Measurements from ENCODE around the gene DNAAF9. TPM values are rescaled to one million over a fixed set of nuclear protein-coding genes. Genes with fewer than 3 reads are reported as not detected.

DNAAF9 gene
- total and polyA plus RNA-seq, 2 of the 8 experiments (the other 6 are each of a cell fraction or from before 2014, with no cell fraction given), result 2.6 to 5.7 TPM

DNA sequence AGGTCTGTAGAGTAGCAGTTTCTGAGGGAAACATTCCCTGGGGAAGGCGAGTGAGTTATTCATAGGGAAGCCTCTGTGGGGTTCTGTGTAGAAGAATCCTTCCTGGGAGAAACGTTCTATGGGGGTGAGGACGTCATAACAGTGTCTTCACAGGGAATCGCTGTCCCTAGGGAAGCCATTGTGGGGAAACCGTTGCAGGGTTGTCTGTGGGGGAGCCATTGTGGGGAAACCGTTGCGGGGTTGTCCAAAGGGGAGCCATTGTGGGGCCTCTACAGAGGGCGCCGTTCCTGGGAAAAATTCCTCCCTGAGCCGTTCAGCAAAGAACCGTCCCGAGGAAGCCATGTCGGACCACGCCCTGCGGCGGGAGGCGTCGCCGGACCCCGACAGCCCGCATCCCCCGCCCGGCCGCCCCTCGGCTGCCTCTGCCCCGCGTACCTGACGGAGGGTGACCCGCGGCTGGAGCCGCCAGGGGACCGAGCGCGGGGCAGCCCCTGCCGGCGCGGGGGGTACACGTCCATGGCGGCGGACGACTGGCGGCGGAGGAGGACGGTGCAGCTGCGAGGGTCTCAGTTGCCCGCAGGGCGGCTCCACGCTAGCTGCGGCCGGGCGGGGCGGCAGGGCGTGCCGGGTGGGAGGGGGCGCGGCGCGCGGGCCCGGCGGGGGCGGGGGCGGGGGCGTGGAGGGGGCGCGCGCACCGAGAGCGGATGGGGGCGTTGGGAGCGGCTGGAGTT is at the start of gene DNAAF9 (continued):
- TF ChIP-seq SIN3A (conservative IDR thresholded peaks at IDR 0.05 in 1 of 2, IDR thresholded peaks at IDR 0.05 in 1 of 2; ENCODE audit: low read depth in 1 of 2, low read length in 2 of 2) (peak in 1 of 2 experiments; percentile 32; a peak in 1 of 4 replicates), POLR2AphosphoS5 (IDR thresholded peaks at IDR 0.05; ENCODE audit: low read depth, low read length) (no peak), RAD21 (IDR thresholded peaks at IDR 0.05 in 1 of 2, conservative IDR thresholded peaks at IDR 0.05 in 1 of 2; ENCODE audit: low read depth in 2 of 2, low read length in 2 of 2) (peak in 1 of 2 experiments; percentile 33; a peak in 2 of 4 replicates), TAF1 (IDR thresholded peaks at IDR 0.05; ENCODE audit: low read depth, low read length) (peak; percentile 51; the same call in 1 of the 2 replicates), CTBP2 (IDR thresholded peaks at IDR 0.05; ENCODE audit: borderline replicate concordance, insufficient read depth, insufficient read length, low read length) (peak; percentile 42), TEAD4 (IDR thresholded peaks at IDR 0.05; ENCODE audit: low read depth, low read length) (no peak), KDM4A (IDR thresholded peaks at IDR 0.05; ENCODE audit: low read depth, low read length, severe bottlenecking) (peak; percentile 38), EGR1 (IDR thresholded peaks at IDR 0.05; ENCODE audit: borderline replicate concordance, low read depth, low read length) (no peak), NRF1 (IDR thresholded peaks at IDR 0.05; ENCODE audit: low read depth, low read length) (no peak), GTF2F1 (IDR thresholded peaks at IDR 0.05; ENCODE audit: borderline replicate concordance, low read depth, low read length) (no peak), SP2 (IDR thresholded peaks at IDR 0.05; ENCODE audit: low read length) (no peak), MAX (IDR thresholded peaks at IDR 0.05) (0 out of 2 replicates have a peak, but pooled peaks have one; percentile 14), TAF7 (optimal IDR thresholded peaks at IDR 0.05; ENCODE audit: borderline replicate concordance, low read depth, low read length) (peak; percentile 50), ASH2L (IDR thresholded peaks at IDR 0.05; ENCODE audit: low read length) (peak; percentile 34)
- TF ChIP-seq, protein P1, sequence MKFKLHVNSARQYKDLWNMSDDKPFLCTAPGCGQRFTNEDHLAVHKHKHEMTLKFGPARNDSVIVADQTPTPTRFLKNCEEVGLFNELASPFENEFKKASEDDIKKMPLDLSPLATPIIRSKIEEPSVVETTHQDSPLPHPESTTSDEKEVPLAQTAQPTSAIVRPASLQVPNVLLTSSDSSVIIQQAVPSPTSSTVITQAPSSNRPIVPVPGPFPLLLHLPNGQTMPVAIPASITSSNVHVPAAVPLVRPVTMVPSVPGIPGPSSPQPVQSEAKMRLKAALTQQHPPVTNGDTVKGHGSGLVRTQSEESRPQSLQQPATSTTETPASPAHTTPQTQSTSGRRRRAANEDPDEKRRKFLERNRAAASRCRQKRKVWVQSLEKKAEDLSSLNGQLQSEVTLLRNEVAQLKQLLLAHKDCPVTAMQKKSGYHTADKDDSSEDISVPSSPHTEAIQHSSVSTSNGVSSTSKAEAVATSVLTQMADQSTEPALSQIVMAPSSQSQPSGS (IDR thresholded peaks at IDR 0.05; ENCODE audit: low read length), result no peak
